Tongue (tissue), 2 donors: ENCODE results near the gene RAB40A. TPM values are rescaled to one million over a fixed set of nuclear protein-coding genes. Genes with fewer than 3 reads are reported as not detected.

Experiments used
- DNase-seq: peaks from one replicate; pipeline ENCODE4 v3.0.0-alpha.2; 2015
- total RNA-seq: library from RNA; depleted of rRNA; stranded (reverse); fragments of >200 nt; gene quantifications from one replicate; pipeline ENCODE4 v1.2.3, GENCODE V29; 2014

Gene RAB40A, protein sequence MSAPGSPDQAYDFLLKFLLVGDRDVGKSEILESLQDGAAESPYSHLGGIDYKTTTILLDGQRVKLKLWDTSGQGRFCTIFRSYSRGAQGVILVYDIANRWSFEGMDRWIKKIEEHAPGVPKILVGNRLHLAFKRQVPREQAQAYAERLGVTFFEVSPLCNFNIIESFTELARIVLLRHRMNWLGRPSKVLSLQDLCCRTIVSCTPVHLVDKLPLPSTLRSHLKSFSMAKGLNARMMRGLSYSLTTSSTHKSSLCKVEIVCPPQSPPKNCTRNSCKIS
- total RNA-seq: 0.31 TPM

DNA sequence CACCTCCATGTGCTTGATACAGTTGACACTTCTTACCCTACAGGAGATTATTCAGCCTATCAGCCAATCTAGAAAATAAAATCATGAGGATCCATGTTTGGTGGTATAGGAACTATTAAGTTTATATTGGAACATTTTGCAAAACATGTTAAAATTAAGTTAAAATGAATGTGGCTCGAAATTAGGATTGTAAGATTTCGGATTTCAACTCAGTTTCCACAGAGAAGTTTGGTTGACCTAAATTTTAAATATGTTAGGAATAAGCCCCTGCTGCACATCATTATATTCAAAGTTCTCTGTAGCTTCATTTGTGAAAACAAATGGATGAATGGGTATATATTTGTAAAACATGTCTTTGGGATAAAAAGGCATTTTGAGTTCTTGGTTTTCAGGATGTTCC, at the start of gene RAB40A:
Gene RAB40A, minus strand, starts transcription at position 101 of the 400 bp plus-strand sequence. CDS start 18,733 bp downstream, outside the sequence.
- no peak for DNase-seq

DNA sequence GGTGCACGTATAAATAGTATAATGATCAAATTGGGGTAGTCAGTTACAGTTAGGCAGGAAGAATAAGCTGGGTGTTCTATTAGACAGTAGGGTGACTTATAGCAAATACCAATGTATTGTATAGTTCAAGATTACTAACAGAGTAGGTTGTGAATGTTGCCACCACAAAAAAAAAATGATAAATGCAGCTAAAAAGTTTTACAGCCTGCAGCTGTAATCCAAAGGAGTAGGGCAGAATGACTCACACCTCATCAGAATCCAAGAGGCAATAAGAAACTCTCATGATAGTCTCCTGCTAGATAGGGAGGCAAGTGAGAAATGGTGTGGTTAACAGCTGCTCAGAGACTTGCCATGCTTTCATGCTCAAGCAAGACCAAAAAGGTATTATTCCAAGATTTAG, 46.5 kb upstream of the RAB40A start:
- DNase-seq: no peak

DNA sequence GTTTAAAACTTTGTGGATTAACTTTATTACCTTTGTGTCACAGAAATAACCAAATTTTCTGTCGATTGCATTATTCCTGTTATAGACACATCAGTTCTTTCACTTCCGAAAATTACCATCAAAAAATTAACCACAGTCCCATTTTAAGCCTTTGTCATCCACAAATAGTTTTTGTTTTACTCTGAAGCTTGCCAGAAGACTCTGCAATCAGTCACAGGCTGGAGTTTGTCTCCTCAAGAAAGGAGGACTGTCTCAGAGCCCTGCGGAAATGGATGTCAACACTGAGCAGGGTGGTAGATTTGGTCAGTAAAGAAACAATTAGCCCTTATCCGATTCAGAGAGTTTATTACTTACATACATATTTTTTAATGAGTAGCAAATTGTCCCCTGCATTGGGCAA, 45.9 kb upstream of the RAB40A start:
- DNase-seq: no peak

DNA sequence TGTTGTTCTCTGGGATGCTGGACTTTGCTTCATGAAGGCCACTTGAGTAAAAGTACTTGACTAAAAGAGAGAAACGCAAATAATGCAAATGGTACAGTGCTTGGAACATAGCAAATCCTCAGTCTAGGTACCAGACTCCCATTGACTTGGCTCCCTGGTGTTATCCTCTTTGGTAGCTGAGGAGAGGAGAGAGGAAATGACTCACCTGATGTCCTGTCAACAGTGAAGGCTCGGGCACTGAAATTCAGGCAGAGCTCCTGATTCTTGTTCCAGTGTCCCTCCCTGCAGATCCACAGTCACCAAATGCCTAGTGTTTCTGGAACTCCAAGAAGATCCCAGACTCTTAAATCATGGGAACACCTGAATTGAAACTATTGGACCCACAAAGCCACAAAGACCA, 43.5 kb upstream of the RAB40A start:
- no peak for DNase-seq

DNA sequence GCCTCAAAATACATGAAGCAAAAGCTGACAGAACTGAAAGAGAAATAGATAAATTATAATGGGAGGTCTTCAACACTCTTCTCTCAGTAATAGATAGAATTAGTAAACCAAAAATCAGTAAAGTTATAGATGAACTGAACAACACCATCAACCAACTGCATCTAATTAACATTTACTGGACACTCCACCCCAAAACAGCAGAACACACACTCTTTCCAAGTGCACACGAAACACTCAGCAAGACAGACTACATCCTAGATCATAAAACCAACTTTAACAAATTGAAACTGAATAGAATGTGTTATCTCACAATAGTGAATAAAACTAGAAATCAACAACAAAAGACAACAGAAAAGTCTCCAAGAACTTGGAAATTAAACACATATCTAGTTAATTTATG, 41.0 kb upstream of the RAB40A start:
- DNase-seq: no peak

DNA sequence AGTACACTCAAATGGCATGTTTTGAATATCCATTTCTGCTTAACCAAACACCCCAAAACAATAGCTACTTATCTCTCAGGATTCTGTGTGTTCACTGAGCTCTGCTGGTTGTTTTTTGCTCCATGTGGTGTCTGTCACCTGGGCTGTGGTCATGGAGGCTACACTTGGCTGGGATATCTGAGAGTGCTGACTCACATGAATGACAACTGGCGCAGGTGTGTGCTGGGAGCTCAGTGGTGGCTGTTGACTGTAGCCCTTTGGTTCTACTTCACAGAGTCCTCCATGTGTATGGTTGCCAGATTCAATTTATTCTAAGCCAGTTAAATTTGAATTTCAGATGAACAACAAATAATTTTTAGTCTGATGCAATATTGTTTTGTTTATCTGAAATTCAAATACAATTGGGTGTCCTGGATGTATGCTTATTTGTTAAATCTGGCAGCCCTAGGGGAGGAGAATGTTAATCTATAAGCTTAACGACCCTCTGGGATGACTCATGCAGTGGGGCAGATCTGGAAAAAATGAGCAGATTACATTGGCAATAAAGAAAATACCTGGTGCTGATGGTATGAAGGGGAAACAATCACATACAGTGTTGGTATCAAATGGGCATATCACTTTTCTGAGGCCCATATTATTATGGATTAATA, 37.8 kb upstream of the RAB40A start:
- no peak for DNase-seq

DNA sequence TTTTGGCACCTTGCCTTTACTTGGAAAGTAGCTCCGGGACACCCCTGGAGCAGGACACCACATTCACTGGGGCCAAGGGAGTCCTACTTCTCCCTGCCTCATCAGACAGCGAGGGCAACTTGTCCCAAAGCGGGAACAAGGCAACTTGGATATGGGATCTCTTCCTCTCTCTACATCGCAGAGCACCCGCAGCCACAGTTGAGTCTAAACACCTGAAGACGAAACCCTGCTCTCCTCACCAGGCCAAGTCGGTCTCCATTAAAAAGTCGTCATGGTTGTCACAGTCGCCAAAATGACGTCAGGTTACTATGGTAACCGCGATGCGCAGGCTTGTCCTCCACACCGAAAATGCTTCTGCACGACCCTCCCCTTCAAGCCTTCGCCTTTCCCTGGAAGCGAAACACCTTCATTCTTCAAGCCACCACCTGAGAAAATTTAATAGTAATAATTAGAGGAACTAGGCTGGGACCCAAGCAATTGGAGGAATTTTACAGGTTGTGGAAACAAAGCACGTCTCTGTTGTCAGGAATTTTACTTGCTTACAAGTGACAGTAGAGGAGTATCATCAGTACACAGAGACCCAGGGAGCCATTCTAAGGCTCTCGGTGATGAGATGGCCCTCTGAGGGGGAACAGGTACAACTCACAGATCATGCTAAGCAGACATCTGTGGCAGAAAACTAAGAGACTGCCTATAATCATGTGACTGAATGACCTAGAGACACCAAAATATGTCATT, 35.6 kb upstream of the RAB40A start:
- peak; percentile 85 for DNase-seq

DNA sequence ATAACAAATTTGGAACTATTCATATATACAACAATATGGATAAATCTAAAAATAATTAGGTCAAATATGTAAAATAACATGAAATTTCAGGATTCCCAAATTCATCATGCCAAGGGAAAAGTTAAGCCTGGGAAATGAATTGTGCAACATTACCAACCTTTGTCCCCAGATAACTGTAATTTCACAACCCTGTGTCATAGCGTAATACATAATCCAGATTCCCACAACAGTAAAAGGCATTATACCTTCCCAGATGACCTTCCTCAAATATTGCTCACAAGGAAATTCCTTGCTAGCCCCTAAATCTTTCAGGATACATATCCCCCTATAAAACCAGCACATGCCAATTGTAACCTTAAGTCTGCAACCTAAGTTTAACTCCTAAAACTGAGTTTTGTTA, 32.9 kb upstream of the RAB40A start:
- no peak for DNase-seq

DNA sequence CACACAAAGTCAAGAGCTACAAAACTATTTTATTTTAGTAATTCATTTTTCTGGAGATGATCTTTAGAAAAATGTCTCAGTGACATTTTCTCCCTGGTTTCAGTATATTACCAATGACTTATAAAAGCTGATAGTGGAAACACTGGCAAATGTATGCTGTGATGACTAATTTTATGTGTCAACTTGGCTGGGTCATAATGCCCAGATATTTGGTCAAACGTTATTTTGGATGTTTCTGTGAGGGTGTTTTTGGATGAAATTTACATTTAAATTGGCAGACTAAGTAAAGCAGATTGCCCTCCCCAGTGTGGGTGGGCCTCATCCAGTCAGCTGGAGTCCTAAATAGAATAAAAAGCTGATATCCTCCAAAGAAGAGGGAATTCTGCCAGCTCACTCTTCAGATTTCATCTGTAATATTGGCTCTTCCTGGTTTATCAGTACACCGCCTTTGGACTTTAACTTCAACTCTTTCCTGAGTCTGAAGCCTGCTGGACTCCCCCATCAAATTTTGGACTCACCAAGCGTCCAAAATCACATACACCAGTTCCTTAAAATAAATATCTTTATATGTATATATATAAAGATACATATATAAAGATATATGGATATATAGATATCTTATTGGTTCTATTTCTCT, 31.2 kb upstream of the RAB40A start:
- no peak for DNase-seq

DNA sequence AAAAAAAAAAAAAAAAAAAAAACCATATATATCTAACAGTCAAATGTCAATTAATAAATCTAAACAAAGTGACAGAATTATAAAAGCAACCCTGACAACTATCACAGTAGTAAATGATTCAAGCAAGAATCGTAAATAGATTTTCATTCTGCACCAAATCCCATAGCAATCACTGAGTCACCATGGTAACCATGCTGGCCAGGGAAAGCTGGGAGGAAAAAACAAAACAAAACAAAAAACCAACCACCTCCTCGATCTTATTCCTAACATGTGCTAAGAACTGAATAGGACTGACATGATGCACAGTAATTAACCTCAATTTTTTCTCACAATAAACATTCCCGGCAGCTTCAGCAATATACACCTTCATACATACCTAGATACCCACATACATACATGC, 30.6 kb upstream of the RAB40A start:
- DNase-seq: no peak

DNA sequence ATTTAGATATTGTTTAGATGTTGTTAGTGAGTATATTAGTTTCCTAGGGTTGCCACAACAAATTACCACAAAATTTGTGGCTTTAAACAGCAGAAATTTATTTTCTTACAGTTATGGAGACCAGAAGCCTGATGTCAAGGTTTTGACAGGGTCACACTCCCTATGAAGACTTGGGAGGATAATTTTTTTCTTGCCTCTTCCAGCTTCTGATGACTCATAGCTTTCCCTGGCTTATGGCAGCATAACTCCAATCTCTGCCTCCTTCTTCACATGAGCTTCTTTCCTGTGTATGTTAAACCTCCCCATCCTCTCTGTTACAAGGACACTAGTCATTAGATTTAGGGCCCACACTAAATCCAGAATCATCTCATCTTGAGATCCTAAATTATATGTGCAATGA, 20.9 kb upstream of the RAB40A start:
- DNase-seq: no peak

DNA sequence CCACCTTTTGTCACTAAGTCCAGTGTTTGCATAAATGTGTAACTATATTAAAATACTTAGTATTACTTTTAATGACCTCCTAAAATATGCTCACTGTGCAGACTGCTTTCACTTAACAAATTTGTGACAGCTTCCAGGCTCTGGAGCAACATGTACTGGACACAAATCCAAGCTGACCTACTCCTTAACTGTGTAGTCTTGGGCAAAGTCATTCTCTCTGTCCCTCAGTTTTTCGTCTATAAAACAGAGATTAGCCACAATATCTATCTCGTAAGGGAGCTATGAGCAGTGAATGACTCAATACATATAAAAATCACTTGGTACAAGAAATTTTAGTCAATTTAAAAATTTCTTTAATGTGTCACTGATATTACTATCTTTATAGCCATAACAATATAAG, 20.4 kb upstream of the RAB40A start:
- DNase-seq: no peak

DNA sequence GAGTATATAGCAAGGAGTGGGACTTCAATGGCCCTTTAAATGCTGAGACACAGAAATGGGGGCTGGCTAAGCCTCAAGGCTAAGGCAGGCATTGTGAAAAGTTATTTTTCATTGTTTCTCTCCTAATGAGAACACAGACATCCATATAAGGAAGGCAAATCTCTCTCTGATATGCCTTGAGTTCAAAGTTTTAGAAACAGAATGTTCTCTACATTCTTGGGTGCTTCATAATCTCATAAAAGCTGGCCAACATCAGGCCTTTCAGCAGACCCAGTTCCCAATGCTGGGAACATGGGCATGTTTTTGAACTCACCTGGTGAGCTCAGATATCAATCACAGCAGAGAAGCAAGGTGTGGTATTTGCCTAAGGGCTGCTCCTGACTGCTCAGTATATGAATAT, 19.4 kb upstream of the RAB40A start:
- no peak for DNase-seq

DNA sequence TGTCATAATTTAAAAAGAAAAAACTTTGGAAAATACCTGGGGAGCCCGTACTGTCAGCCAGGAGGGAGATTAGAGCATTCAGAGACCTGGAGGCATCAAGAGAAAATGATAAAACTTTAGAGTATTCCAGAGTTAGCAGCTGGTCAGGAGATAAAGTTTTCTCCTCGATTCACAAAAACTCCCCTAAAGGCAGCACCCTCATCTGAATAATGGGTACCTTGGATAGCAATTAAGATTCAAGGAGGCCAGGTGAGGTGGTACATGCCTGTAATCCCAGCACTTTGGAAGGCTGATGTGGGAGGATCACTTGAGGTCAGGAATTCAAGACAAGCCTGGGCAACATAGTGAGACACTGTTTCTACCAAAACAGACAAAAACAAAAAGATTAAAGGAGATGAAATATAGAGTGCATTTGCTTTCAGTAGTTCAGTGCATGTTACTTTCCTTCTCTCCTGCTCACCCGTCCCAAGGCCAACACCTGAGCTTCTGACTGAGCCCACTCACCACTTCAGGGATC, 18.6 kb upstream of the RAB40A start:
- DNase-seq: no peak

DNA sequence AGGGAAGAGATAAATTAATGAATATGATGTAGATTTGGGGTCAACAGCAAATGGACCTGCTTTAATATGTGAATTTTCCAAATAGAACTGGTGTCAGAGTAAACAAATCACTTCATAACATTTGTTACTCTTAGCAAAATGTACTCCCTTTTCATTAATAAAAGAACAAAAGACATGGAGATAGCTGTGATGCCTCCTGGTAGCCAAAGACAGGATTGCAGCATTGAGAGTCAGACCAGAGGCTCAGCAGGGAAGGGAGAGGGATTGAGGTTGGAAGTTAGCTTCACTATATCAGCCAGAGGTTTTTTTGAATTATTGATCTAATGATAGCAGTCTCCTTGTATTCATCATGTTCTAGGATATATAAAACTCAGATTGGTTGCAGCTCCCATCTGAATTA, 17.4 kb upstream of the RAB40A start:
- DNase-seq: no peak

DNA sequence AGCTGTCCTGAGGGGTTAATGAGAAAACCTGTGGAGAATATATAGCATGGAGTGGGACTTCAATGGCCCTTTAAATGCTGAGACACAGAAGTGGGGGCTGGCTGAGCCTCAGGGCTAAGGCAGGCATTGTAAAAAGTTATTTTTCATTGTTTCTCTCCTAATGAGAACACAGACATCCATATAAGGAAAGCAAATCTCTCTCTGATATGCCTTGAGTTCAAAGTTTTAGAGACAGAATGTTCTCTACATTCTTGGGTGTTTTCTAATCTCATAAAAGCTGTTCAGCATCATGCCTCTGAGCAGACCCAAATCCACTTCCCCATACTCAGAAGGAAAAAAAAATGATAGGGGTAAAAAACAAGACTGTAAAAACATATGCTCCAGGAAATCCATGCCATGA, 16.8 kb upstream of the RAB40A start:
- DNase-seq: no peak

DNA sequence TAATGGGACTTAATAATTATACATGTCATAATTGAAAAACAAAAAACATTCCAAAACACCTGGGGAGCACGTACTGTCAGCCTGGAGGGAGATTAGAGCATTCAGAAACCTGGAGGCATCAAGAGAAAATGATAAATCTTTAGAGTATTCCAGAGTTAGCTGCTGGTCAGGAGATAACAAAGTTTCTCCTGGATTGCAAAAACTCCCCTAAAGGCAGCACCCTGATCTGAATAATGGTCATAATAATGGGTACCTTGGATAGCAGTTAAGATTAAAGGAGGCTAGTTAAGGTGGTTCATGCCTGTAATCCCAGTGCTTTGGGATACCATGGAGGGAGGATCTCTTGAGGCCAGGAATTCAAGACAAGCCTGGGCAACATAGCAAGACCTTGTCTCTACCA, 15.9 kb upstream of the RAB40A start:
- DNase-seq: no peak

DNA sequence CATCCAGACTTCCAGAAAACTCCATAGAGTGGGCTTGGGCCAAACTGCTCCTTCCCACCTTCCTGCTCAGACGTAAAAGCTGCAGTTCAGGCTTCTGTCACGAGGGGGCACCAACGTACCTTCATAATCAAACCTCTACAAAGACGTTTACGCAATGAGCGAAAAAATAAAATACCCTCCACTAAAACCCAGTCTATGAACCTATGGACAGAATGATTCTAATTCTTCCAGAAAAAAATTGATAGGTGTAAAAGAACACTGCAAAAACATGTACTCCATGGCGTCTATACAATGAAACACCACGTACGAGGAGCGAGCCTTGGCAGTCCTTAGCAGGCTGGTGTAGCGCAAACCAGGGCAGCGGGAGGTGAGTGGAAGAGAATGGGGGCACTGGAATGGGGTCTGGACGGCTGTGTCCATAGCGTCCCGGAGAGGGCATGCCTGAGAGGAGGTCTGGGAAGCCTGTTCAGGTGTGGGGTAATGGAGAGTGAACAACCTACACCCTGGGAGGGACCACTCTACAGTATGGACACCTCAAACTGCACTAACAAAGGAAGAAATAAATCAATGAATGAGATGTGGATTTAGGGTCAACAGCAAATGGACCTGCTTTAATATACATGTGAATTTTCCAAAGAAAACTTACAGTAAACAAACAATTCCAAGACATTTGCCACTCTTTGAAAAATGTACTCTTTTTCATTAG, 14.4 kb upstream of the RAB40A start:
- peak; percentile 88 for DNase-seq

DNA sequence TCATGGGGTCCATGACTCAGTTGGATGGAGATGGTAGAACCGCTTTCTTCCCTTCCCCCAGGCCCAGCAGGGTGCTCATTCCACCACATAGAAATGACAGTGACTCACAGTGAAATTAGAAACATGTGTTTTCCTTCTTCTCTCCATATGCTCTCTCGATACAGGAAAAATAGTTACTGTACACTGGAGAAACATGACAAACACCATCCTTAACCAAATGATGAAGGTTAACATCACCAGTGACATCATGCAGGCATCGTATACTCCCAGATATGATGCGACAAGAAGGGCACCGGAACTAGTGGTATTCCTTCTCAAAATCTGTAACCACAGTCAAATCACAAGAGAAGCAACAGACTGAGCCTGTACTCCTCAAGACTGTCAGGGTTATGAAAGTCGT, 11.7 kb upstream of the RAB40A start:
- DNase-seq: no peak

DNA sequence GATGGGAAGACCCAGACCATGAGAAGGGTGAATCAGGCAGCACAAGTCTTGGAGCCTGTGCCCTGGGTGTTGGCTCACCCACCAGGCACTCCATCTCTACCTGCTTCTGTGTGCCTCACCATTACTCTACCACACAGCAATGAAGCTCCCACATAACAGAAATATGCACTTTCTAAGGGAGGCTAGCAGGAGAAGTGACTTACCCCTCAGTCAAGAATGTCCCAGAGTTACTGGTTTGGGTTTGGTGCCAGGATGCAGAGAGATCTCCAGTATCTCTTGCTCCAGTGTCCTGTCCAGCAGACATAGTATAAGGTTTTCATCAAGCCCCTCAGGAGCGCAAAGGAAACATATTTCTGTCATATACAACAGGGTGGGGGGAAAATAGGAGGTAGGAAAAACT, 11.3 kb upstream of the RAB40A start:
- no peak for DNase-seq

DNA sequence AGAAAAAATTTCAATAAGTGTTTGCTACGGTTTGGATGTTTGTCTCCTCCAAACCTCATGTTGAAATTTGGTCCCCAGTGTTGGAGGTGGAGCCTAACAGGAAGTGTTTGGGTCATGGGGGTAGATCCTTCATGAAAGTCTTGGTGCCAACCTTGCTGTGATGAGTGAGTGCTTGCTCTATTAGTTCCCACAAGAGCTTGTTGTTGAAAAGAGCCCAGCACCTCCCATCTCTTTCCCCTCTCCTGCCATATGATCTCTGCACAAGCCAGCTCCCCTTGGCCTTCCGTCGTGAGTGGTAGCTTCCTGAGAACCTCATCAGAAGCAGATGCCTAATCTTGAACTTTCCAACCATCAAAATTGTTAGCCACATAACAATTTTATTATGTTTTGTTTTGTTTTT, 10.3 kb upstream of the RAB40A start:
- no peak for DNase-seq

DNA sequence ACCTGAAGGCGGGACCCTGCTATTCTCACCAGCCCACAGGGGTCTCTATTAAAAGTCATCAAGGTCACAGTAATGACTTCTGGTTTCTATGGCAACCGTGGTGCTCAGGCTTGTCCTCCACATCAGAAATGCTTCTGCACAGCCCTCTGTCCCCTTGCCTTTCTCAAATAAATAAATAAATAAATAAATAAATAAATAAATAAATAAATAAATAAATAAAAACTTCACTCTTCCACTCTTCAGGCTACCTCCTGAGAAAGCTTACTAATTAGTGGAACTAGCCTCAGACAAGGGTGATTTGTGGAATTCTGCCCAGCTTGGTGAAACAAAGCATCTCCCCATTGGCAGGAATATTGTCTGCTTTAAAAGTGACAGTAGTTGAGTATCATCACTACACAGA, 5.5 kb upstream of the RAB40A start:
- no peak for DNase-seq
